Stimulated activated CD8-positive, alpha-beta memory T cell treated with anti-CD3 and anti-CD28 coated beads, Interleukin-15, amount 100 ng/mL, for 1 hour (primary cell): ENCODE measurements around the gene RFTN1.

Experiments used
- DNase-seq: peaks from one replicate; pipeline ENCODE4 v3.0.0-alpha.2; 2020; ENCODE audit warnings: low read depth

RFTN1 gene

GRCh38 chr3:16406166-16406565, 107.3 kb downstream of the RFTN1 start:
- no peak for DNase-seq

- DNase-seq: no peak
These were observed 109.1 kb downstream of the RFTN1 start for GRCh38 chr3:16404349-16404895.

- DNase-seq: no peak
These were observed 111.0 kb downstream of the RFTN1 start for GRCh38 chr3:16402451-16402850.

- no peak for DNase-seq
These were observed 112.2 kb downstream of the RFTN1 start for GRCh38 chr3:16401273-16401672.

GRCh38 chr3:16400106-16400931, 113.2 kb downstream of the RFTN1 start:
- no peak for DNase-seq

GRCh38 chr3:16399473-16399872, 114.0 kb downstream of the RFTN1 start:
- DNase-seq: no peak

- no peak for DNase-seq
These were observed 114.9 kb downstream of the RFTN1 start for GRCh38 chr3:16398648-16399047.

GRCh38 chr3:16396202-16396601, 117.3 kb downstream of the RFTN1 start:
- DNase-seq: no peak

GRCh38 chr3:16395212-16395611, 118.3 kb downstream of the RFTN1 start:
- DNase-seq: no peak

- no peak for DNase-seq
These were observed 118.9 kb downstream of the RFTN1 start for GRCh38 chr3:16394639-16395038.

- DNase-seq: no peak
These were observed 120.8 kb downstream of the RFTN1 start for GRCh38 chr3:16392717-16393116.

- no peak for DNase-seq
These were observed 121.4 kb downstream of the RFTN1 start for GRCh38 chr3:16392065-16392464.

GRCh38 chr3:16390581-16390980, 122.9 kb downstream of the RFTN1 start:
- DNase-seq: no peak

GRCh38 chr3:16388850-16389441, 124.6 kb downstream of the RFTN1 start:
- DNase-seq: no peak

GRCh38 chr3:16386561-16386960, 126.9 kb downstream of the RFTN1 start:
- no peak for DNase-seq

- no peak for DNase-seq
These were observed 128.3 kb downstream of the RFTN1 start for GRCh38 chr3:16385151-16385550.

- no peak for DNase-seq
These were observed 129.6 kb downstream of the RFTN1 start for GRCh38 chr3:16383864-16384263.

GRCh38 chr3:16382845-16383244, 130.7 kb downstream of the RFTN1 start:
- DNase-seq: no peak

GRCh38 chr3:16381426-16381825, 132.1 kb downstream of the RFTN1 start:
- DNase-seq: no peak

- no peak for DNase-seq
These were observed 133.1 kb downstream of the RFTN1 start for GRCh38 chr3:16380421-16380820.

GRCh38 chr3:16379838-16380237, 133.7 kb downstream of the RFTN1 start:
- DNase-seq: no peak

- no peak for DNase-seq
These were observed 134.6 kb downstream of the RFTN1 start for GRCh38 chr3:16378920-16379319.

GRCh38 chr3:16378415-16378814, 135.1 kb downstream of the RFTN1 start:
- no peak for DNase-seq
